HFFc6 (cell line): Measurements from ENCODE around the gene KCP. TPM values are rescaled to one million over a fixed set of nuclear protein-coding genes. Genes with fewer than 3 reads are reported as not detected.

Source experiments
- DNase-seq: peaks from one replicate; pipeline ENCODE4 v3.0.0-alpha.2; 2018
- H3K27ac Mint-ChIP-seq: 2 replicates; pipeline ENCODE4 v1.8.0; 2020; ENCODE audit warnings: mild to moderate bottlenecking, mixed read lengths
- H3K27me3 Mint-ChIP-seq: 2 replicates; pipeline ENCODE4 v1.8.0; 2021; ENCODE audit warnings: mild to moderate bottlenecking, moderate library complexity, mixed read lengths; ENCODE audit not compliant: insufficient read depth
- H3K36me3 Mint-ChIP-seq: 2 replicates; pipeline ENCODE4 v1.8.0; 2021; ENCODE audit warnings: low read depth, mixed read lengths
- H3K4me1 Mint-ChIP-seq: 2 replicates; pipeline ENCODE4 v1.8.0; 2020; ENCODE audit warnings: low read depth, mixed read lengths
- H3K4me3 Mint-ChIP-seq: 2 replicates; pipeline ENCODE4 v1.8.0; 2020; ENCODE audit warnings: mild to moderate bottlenecking, moderate library complexity, mixed read lengths
- H3K9me3 Mint-ChIP-seq: 2 replicates; pipeline ENCODE4 v1.8.0; 2020; ENCODE audit warnings: mild to moderate bottlenecking, mixed read lengths
- CTCF ChIP-seq: fragments of 200-600 bp; sonication (generic); IDR thresholded peaks from 2 replicates; pipeline ENCODE4 v1.5.0; 2021; ENCODE audit warnings: antibody characterized with exemption, mild to moderate bottlenecking
- total RNA-seq, 6 experiments: library from RNA; stranded (reverse); fragmentation: NEBNext Ultra II Directional; extraction: Animal tissue kit (Norgen Biotek cat#: 25700); gene quantifications; 2 replicates in 1 of 6; 3 replicates in 5 of 6; pipeline ENCODE4 v1.2.3, GENCODE V29; 2021

KCP gene
- total RNA-seq, 6 experiments from 2014 or later, result 0.05 to 0.07 TPM; not detected in 4

- Mint-ChIP-seq H3K4me1 (no peaks in the 10 kb centered on the region), H3K36me3 (no peaks in the 10 kb centered on the region), H3K27me3 (peaks cover 2% of the 10 kb centered on the region; the same call in 1 of the 2 replicates), H3K4me3 (no peak overlapping the region), H3K27ac (no peak overlapping the region), H3K9me3 (no peaks in the 10 kb centered on the region)
- no peak for TF ChIP-seq CTCF
- no peak for DNase-seq
Observed at GRCh38 chr7:128889121-128889520, 21.4 kb downstream of the KCP start.

- H3K36me3 Mint-ChIP-seq, result no peaks in the 10 kb centered on the region
- H3K4me3 Mint-ChIP-seq, result no peak overlapping the region
- no peaks in the 10 kb centered on the region for H3K4me1 Mint-ChIP-seq
- no peak for DNase-seq
- H3K9me3 Mint-ChIP-seq, result no peaks in the 10 kb centered on the region
- H3K27ac Mint-ChIP-seq, result no peak overlapping the region
- H3K27me3 Mint-ChIP-seq, result peaks cover 2% of the 10 kb centered on the region; the same call in 1 of the 2 replicates
- no peak for TF ChIP-seq CTCF
Observed at GRCh38 chr7:128888756-128889095, 21.8 kb downstream of the KCP start.

- TF ChIP-seq CTCF, result no peak
- no peak overlapping the region for H3K27ac Mint-ChIP-seq
- no peaks in the 10 kb centered on the region for H3K4me1 Mint-ChIP-seq
- DNase-seq, result no peak
- no peaks in the 10 kb centered on the region for H3K36me3 Mint-ChIP-seq
- peaks cover 2% of the 10 kb centered on the region; the same call in 1 of the 2 replicates for H3K27me3 Mint-ChIP-seq
- H3K9me3 Mint-ChIP-seq, result no peaks in the 10 kb centered on the region
- no peak overlapping the region for H3K4me3 Mint-ChIP-seq
Observed at GRCh38 chr7:128888039-128888755, 22.3 kb downstream of the KCP start.

GRCh38 chr7:128887169-128888038, 23.1 kb downstream of the KCP start:
- H3K36me3 Mint-ChIP-seq, result no peaks in the 10 kb centered on the region
- no peak for TF ChIP-seq CTCF
- peaks cover 2% of the 10 kb centered on the region; the same call in 1 of the 2 replicates for H3K27me3 Mint-ChIP-seq
- no peak overlapping the region for H3K4me3 Mint-ChIP-seq
- H3K9me3 Mint-ChIP-seq, result no peaks in the 10 kb centered on the region
- H3K4me1 Mint-ChIP-seq, result no peaks in the 10 kb centered on the region
- no peak for DNase-seq
- H3K27ac Mint-ChIP-seq, result no peak overlapping the region

GRCh38 chr7:128886391-128887168, 23.9 kb downstream of the KCP start:
- no peak for TF ChIP-seq CTCF
- Mint-ChIP-seq H3K36me3 (no peaks in the 10 kb centered on the region), H3K4me1 (no peaks in the 10 kb centered on the region), H3K4me3 (no peak overlapping the region), H3K9me3 (no peaks in the 10 kb centered on the region), H3K27ac (no peak overlapping the region), H3K27me3 (peaks cover 2% of the 10 kb centered on the region; the same call in 1 of the 2 replicates)
- DNase-seq, result no peak
